Panc1 (cell line): Measurements from ENCODE around the gene SIGLEC5. TPM values are rescaled to one million over a fixed set of nuclear protein-coding genes. Genes with fewer than 3 reads are reported as not detected.

Experiments used
- ATAC-seq: fragments of 200-7000 bp; cut with Tn5 transposase; 2 replicates; pipeline ENCODE4 v1.9.1; 2020; ENCODE audit warnings: mild to moderate bottlenecking, moderate library complexity
- BruUV-seq: library from RNA; stranded (reverse); fragments of 400-500 nt; replicated peaks from 2 replicates; lab custom pipeline; 2021; lab: Mats Ljungman, UMichigan
- CTCF ChIA-PET: fragments of 300-600 bp; sonication (Branson Sonifier 250); formaldehyde crosslinking; loops from one replicate; lab custom pipeline; 2022; ENCODE audit warnings: antibody characterized with exemption; lab: Charles Lee
- POLR2A ChIA-PET: fragments of 300-600 bp; sonication (Branson Sonifier 250); formaldehyde crosslinking; loops from one replicate; lab custom pipeline; 2022; ENCODE audit warnings: antibody characterized with exemption; lab: Charles Lee
- DNase-seq: peaks from one replicate; pipeline ENCODE4 v3.0.0-alpha.2; 2010; ENCODE audit warnings: low read depth, low spot score
- H3K27ac ChIP-seq: 2 replicates; pipeline ENCODE4 v1.5.1; 2011; ENCODE audit warnings: mild to moderate bottlenecking, low read length, inconsistent platforms
- H3K27me3 ChIP-seq: fragments of 200-500 bp; sonication (Bioruptor generic); 2 replicates; pipeline ENCODE4 v1.6.0; 2014; ENCODE audit warnings: low read length, inconsistent platforms; ENCODE audit not compliant: control insufficient read depth, insufficient read depth
- H3K36me3 ChIP-seq: fragments of 200-500 bp; sonication (Bioruptor generic); 2 replicates; pipeline ENCODE4 v1.5.1; 2014; ENCODE audit warnings: inconsistent platforms, mild to moderate bottlenecking, low read length, moderate library complexity; ENCODE audit not compliant: control insufficient read depth, insufficient read depth
- H3K4me1 ChIP-seq: 2 replicates; pipeline ENCODE4 v1.5.1; 2011; ENCODE audit warnings: inconsistent platforms, mild to moderate bottlenecking, low read length, moderate library complexity; ENCODE audit not compliant: control insufficient read depth, insufficient read depth
- H3K4me3 ChIP-seq, 2 experiments: 2 replicates each; pipeline ENCODE4 v1.5.1; 2011 to 2012; ENCODE audit warnings: low read depth in 2 of 2, low read length in 2 of 2, mild to moderate bottlenecking in 2 of 2, inconsistent platforms in 1 of 2, moderate library complexity in 1 of 2
- H3K9me3 ChIP-seq: fragments of 200-500 bp; sonication (Bioruptor generic); 2 replicates; pipeline ENCODE4 v1.5.1; 2014; ENCODE audit warnings: low read depth, mild to moderate bottlenecking, inconsistent platforms, low read length, moderate library complexity; ENCODE audit not compliant: control insufficient read depth, insufficient read depth
- CTCF ChIP-seq: fragments of 450-650 bp; IDR thresholded peaks from 2 replicates; pipeline ENCODE4 v1.5.1; 2017; ENCODE audit warnings: mild to moderate bottlenecking
- POLR2AphosphoS5 ChIP-seq: IDR thresholded peaks from 2 replicates; pipeline ENCODE4 v1.6.1; 2012; ENCODE audit warnings: mild to moderate bottlenecking, low read depth, low read length, moderate library complexity
- REST ChIP-seq, 2 experiments: IDR thresholded peaks; 2 replicates each; pipeline ENCODE4 v1.6.1; 2011 to 2012; ENCODE audit warnings: low read depth in 2 of 2, control low read depth in 1 of 2, low read length in 1 of 2, mild to moderate bottlenecking in 1 of 2, moderate library complexity in 1 of 2; ENCODE audit not compliant: insufficient read depth in 1 of 2
- SIN3A ChIP-seq: IDR thresholded peaks from 2 replicates; pipeline ENCODE4 v1.6.1; 2012; ENCODE audit warnings: low read depth, mild to moderate bottlenecking, low read length, moderate library complexity, borderline replicate concordance; ENCODE audit not compliant: insufficient read depth
- TCF7L2 ChIP-seq: IDR thresholded peaks from 2 replicates; pipeline ENCODE4 v1.6.1; 2011; ENCODE audit warnings: mild to moderate bottlenecking, low read depth, low read length, inconsistent platforms
- in situ Hi-C: cut with HindIII; loops from 2 replicates; pipeline ENCODE4 v1.10.0; 2016; ENCODE audit warnings: low sequenced_read_pairs, low pct_unique_long_range_greater_than_20kb
- intact Hi-C: fragments of 100-400 bp; cut with micrococcal nuclease; formaldehyde crosslinking; loops from one replicate; pipeline ENCODE4 v1.10.0; 2022; ENCODE audit not compliant: unreplicated experiment
- total RNA-seq: library from RNA; stranded (reverse); gene quantifications from one replicate; pipeline ENCODE4 v1.2.1, GENCODE V29; 2021; ENCODE audit not compliant: unreplicated experiment

SIGLEC5 gene
- total RNA-seq, 1 experiment from 2014 or later = not detected

GRCh38 chr19:51627491-51628138 is 2.6 kb downstream of the SIGLEC5 start:
- no peak overlapping the region for H3K27ac ChIP-seq
- intact Hi-C loops (no loop called here), in situ Hi-C loops (no loop called here)
- H3K36me3 ChIP-seq = no peaks in the 10 kb centered on the region
- no peak overlapping the region for H3K4me3 ChIP-seq
- no peak for DNase-seq
- no TSS peak for BruUV-seq
- H3K4me1 ChIP-seq = no peaks in the 10 kb centered on the region
- POLR2A ChIA-PET = no interaction called here
- peaks cover 2% of the 10 kb centered on the region; the same call in 1 of the 2 replicates for H3K27me3 ChIP-seq
- no peak for TF ChIP-seq POLR2AphosphoS5
- TF ChIP-seq REST (IDR thresholded peaks at IDR 0.05; ENCODE audit: insufficient read depth in 1 of 2, low read depth in 2 of 2, low read length in 1 of 2) = no peak
- CTCF ChIA-PET = no interaction called here
- no peak for ATAC-seq
- no peaks in the 10 kb centered on the region for H3K9me3 ChIP-seq

- TF ChIP-seq REST (IDR thresholded peaks at IDR 0.05; ENCODE audit: insufficient read depth in 1 of 2, low read depth in 2 of 2, low read length in 1 of 2) (no peak), CTCF (no peak), SIN3A (no peak), TCF7L2 (no peak), POLR2AphosphoS5 (no peak)
- no peak for DNase-seq
- intact Hi-C loops (no loop called here), in situ Hi-C loops (no loop called here)
- no peak overlapping the region for H3K27ac ChIP-seq
- POLR2A ChIA-PET = no interaction called here
- no peaks in the 10 kb centered on the region for H3K4me1 ChIP-seq
- ATAC-seq = no peak
- no peaks in the 10 kb centered on the region for H3K9me3 ChIP-seq
- no TSS peak for BruUV-seq
- CTCF ChIA-PET = no interaction called here
- H3K36me3 ChIP-seq = no peaks in the 10 kb centered on the region
- peaks cover 2% of the 10 kb centered on the region; the same call in 1 of the 2 replicates for H3K27me3 ChIP-seq
- no peak overlapping the region for H3K4me3 ChIP-seq
Observed at GRCh38 chr19:51626675-51627074, 3.5 kb downstream of the SIGLEC5 start.
